H1 (cell line): Measurements from ENCODE around the gene PEX26.

Experiments used
- BRCA1 ChIP-seq: IDR thresholded peaks from 2 replicates; pipeline ENCODE4 v1.6.1; 2012; ENCODE audit warnings: low read depth, low read length, improper control_type of control experiment
- CTCF ChIP-seq, 3 experiments: IDR thresholded peaks; 1 replicate in 2 of 3; 2 replicates in 1 of 3; pipeline versions ENCODE4 v1.5.1 to v1.6.1; 2011; ENCODE audit warnings: low read length in 3 of 3, mild to moderate bottlenecking in 3 of 3, inconsistent platforms in 2 of 3, low read depth in 1 of 3, moderate library complexity in 1 of 3; ENCODE audit not compliant: insufficient read depth in 1 of 3; ENCODE audit errors: control extremely low read depth in 1 of 3
- E2F6 ChIP-seq: IDR thresholded peaks from 2 replicates; pipeline ENCODE4 v1.6.1; 2012; ENCODE audit warnings: inconsistent platforms
- EGR1 ChIP-seq: IDR thresholded peaks from 2 replicates; pipeline ENCODE4 v1.6.1; 2011; ENCODE audit warnings: low read depth, low read length, borderline replicate concordance
- HDAC2 ChIP-seq, 2 experiments: fragments of 300-600 bp in 1 of 2; sonication (generic) in 1 of 2; IDR thresholded peaks; 2 replicates each; pipeline ENCODE4 v1.6.1; 2011 to 2012; ENCODE audit warnings: low read depth in 2 of 2, low read length in 2 of 2, mild to moderate bottlenecking in 2 of 2, moderate library complexity in 2 of 2, borderline replicate concordance in 1 of 2, inconsistent platforms in 1 of 2
- POLR2A ChIP-seq, 2 experiments: IDR thresholded peaks; 1 replicate in 1 of 2; 2 replicates in 1 of 2; pipeline ENCODE4 v1.6.1; 2011; ENCODE audit warnings: low read depth in 2 of 2, low read length in 2 of 2, mild to moderate bottlenecking in 2 of 2; ENCODE audit errors: control extremely low read depth in 1 of 2
- USF2 ChIP-seq: IDR thresholded peaks from 2 replicates; pipeline ENCODE4 v1.6.1; 2011; ENCODE audit warnings: low read length, improper control_type of control experiment

- TF ChIP-seq HDAC2 (IDR thresholded peaks at IDR 0.05; ENCODE audit: borderline replicate concordance in 1 of 2, low read depth in 2 of 2, low read length in 2 of 2), result no peak
- no peak for TF ChIP-seq E2F6
- no peak for TF ChIP-seq EGR1
- no peak for TF ChIP-seq CTCF (IDR thresholded peaks at IDR 0.05; ENCODE audit: control extremely low read depth in 1 of 3, insufficient read depth in 1 of 3, low read depth in 1 of 3, low read length in 3 of 3)
- TF ChIP-seq USF2, result no peak
- no peak for TF ChIP-seq BRCA1
- TF ChIP-seq POLR2A (IDR thresholded peaks at IDR 0.05; ENCODE audit: control extremely low read depth in 1 of 2, low read depth in 2 of 2, low read length in 2 of 2), result no peak
Observed at GRCh38 chr22:18130018-18130417, 52.2 kb downstream of the PEX26 start.
